Common myeloid progenitor, CD34-positive (primary cell): Measurements from ENCODE around the gene CRLF1. TPM values are rescaled to one million over a fixed set of nuclear protein-coding genes. Genes with fewer than 3 reads are reported as not detected.

Source experiments
- CTCF ChIA-PET: fragments of 350-600 bp; sonication (Branson Sonifier 250); formaldehyde crosslinking; loops from one replicate; lab custom pipeline; 2021; ENCODE audit warnings: antibody characterized with exemption; lab: Charles Lee
- POLR2A ChIA-PET: fragments of 350-600 bp; sonication (Branson Sonifier 250); formaldehyde crosslinking; loops from one replicate; lab custom pipeline; 2021; ENCODE audit warnings: antibody characterized with exemption; lab: Charles Lee
- DNase-seq, 3 donors: peaks; one replicate each; pipeline versions ENCODE4 v3.0.0 to v3.0.0-alpha.2; 2013
- H3K27ac ChIP-seq, 2 experiments: 1 replicate in 1 of 2; 2 replicates in 1 of 2; pipeline ENCODE4 v1.7.0; 2013; ENCODE audit warnings: inconsistent platforms in 2 of 2, low read length in 2 of 2, mild to moderate bottlenecking in 2 of 2, low read depth in 1 of 2, moderate library complexity in 1 of 2; ENCODE audit not compliant: severe bottlenecking in 2 of 2, insufficient read depth in 1 of 2, poor library complexity in 1 of 2
- H3K27me3 ChIP-seq, 5 experiments: replicated peaks in 2 of 5; 1 replicate in 3 of 5; 2 replicates in 2 of 5; pipeline versions ENCODE4 v1.6.1 to v1.7.0; 2013; ENCODE audit warnings: low read length in 4 of 5, mild to moderate bottlenecking in 2 of 5, moderate library complexity in 2 of 5, inconsistent platforms in 1 of 5; ENCODE audit not compliant: insufficient read depth in 5 of 5, control insufficient read depth in 4 of 5
- H3K36me3 ChIP-seq, 4 experiments: 1 replicate in 2 of 4; 2 replicates in 2 of 4; pipeline versions ENCODE4 v1.6.1 to v1.7.0; 2013; ENCODE audit warnings: low read length in 3 of 4, control low read depth in 1 of 4, mild to moderate bottlenecking in 1 of 4; ENCODE audit not compliant: control insufficient read depth in 4 of 4, insufficient read depth in 4 of 4
- H3K4me1 ChIP-seq, 4 experiments: 1 replicate in 3 of 4; 2 replicates in 1 of 4; pipeline versions ENCODE4 v1.6.1 to v1.7.1; 2013; ENCODE audit warnings: low read length in 3 of 4, mild to moderate bottlenecking in 3 of 4, control low read depth in 1 of 4, inconsistent platforms in 1 of 4, moderate library complexity in 1 of 4; ENCODE audit not compliant: control insufficient read depth in 4 of 4, insufficient read depth in 4 of 4; ENCODE audit errors: control extremely low read depth in 1 of 4
- H3K4me3 ChIP-seq, 7 experiments: 1 replicate in 4 of 7; 2 replicates in 3 of 7; pipeline versions ENCODE4 v1.5.1 to v1.7.0; 2013; ENCODE audit warnings: mild to moderate bottlenecking in 7 of 7, low read length in 6 of 7, moderate library complexity in 6 of 7, inconsistent platforms in 2 of 7, low read depth in 2 of 7, control low read depth in 1 of 7; ENCODE audit not compliant: insufficient read depth in 4 of 7, control insufficient read depth in 1 of 7; ENCODE audit errors: extremely low read depth in 1 of 7
- H3K9me3 ChIP-seq, 5 experiments: 1 replicate in 4 of 5; 2 replicates in 1 of 5; pipeline versions ENCODE4 v1.6.1 to v1.7.1; 2013; ENCODE audit warnings: low read length in 4 of 5, mild to moderate bottlenecking in 2 of 5, inconsistent platforms in 1 of 5, low read depth in 1 of 5, moderate library complexity in 1 of 5; ENCODE audit not compliant: control insufficient read depth in 4 of 5, insufficient read depth in 2 of 5; ENCODE audit errors: control extremely low read depth in 1 of 5
- WGBS: methylation state at CpG from one replicate; pipeline ENCODE4 v1.1.5; 2013; ENCODE audit not compliant: insufficient coverage; 5-methylcytosine and 5-hydroxymethylcytosine counted together
- polyA plus RNA-seq: library from polyadenylated mRNA; unstranded; fragments of 120-200 nt; gene quantifications from one replicate; pipeline ENCODE4 v1.2.1, GENCODE V29; 2013

CRLF1 gene, protein sequence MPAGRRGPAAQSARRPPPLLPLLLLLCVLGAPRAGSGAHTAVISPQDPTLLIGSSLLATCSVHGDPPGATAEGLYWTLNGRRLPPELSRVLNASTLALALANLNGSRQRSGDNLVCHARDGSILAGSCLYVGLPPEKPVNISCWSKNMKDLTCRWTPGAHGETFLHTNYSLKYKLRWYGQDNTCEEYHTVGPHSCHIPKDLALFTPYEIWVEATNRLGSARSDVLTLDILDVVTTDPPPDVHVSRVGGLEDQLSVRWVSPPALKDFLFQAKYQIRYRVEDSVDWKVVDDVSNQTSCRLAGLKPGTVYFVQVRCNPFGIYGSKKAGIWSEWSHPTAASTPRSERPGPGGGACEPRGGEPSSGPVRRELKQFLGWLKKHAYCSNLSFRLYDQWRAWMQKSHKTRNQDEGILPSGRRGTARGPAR
- 2.4 TPM for polyA plus RNA-seq

- under 1% methylated on average over 68 of the region's 116 CpGs for WGBS
Observed at GRCh38 chr19:18606281-18607225, at the start of gene CRLF1. CRLF1 (minus strand) TSS chr19:18606799; CDS start chr19:18606656, 143 bp downstream.

GRCh38 chr19:18655173-18655844 is 48.7 kb upstream of the CRLF1 start:
- H3K27ac ChIP-seq: no peak overlapping the region
- CTCF ChIA-PET: interaction anchor here (1.0 kb wide), 1 partner anchor 21 kb away, joined by 5 read pairs; no protein-coding TSS in a partner anchor
- no peaks in the 10 kb centered on the region for H3K9me3 ChIP-seq
- POLR2A ChIA-PET: no interaction called here
- peaks cover 0 to 5% (median 0%) of the 10 kb centered on the region in 4 experiments for H3K36me3 ChIP-seq
- no peak for DNase-seq
- no peak overlapping the region for H3K4me3 ChIP-seq
- over 99% methylated on average over 13 of the region's 13 CpGs for WGBS
- H3K27me3 ChIP-seq: no peaks in the 10 kb centered on the region
- H3K4me1 ChIP-seq: peaks cover 3 to 28% (median 16%) of the 10 kb centered on the region in 4 experiments

More at GRCh38 chr19:18606281-18607225, at the start of gene CRLF1:
- Histone ChIP-seq H3K27me3 (peaks cover 9 to 96% (median 50%) of the 10 kb centered on the region in 5 experiments), H3K4me3 (peak within 1 kb of the TSS in 1 of 7 experiments; percentile 2), H3K36me3 (no peaks in the 10 kb centered on the region), H3K27ac (no peak within 1 kb of the TSS), H3K9me3 (no peaks in the 10 kb centered on the region), H3K4me1 (peaks cover 0 to 31% (median 17%) of the 10 kb centered on the region in 4 experiments)
- ChIA-PET POLR2A (no interaction called here), CTCF (no interaction called here)
- DNase-seq: no peak

DNA sequence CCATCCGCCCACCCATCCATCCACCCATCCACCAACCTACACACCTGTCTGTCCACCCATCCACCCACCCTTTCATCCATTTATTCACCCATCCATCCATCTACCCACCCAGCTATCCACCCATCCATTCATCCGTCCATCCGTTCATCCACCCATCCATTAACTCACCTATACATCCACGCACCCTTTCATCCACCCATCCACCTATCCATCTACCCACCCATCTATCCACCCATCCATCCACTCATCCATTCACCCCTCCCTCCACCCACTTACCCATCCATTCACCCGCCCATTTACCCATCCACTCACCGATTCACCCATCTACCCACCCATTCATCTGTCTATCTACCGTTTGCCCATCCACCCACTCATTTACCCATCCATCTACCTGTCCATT is 47.9 kb upstream of the CRLF1 start:
- Histone ChIP-seq H3K27ac (no peak overlapping the region), H3K36me3 (peaks cover 0 to 5% (median 0%) of the 10 kb centered on the region in 4 experiments), H3K9me3 (no peaks in the 10 kb centered on the region), H3K4me3 (no peak overlapping the region), H3K27me3 (no peaks in the 10 kb centered on the region), H3K4me1 (peaks cover 3 to 32% (median 22%) of the 10 kb centered on the region in 4 experiments)
- DNase-seq: no peak
- POLR2A ChIA-PET: interaction anchor here (0.6 kb wide), 1 partner anchor 299 kb away, joined by 3 read pairs; no protein-coding TSS in a partner anchor
- WGBS: 96% methylated on average over 7 of the region's 7 CpGs
- CTCF ChIA-PET: interaction anchor here (0.6 to 1.0 kb wide), 2 partner anchors 10 to 22 kb away, joined by 3 to 5 read pairs; no protein-coding TSS in a partner anchor

DNA sequence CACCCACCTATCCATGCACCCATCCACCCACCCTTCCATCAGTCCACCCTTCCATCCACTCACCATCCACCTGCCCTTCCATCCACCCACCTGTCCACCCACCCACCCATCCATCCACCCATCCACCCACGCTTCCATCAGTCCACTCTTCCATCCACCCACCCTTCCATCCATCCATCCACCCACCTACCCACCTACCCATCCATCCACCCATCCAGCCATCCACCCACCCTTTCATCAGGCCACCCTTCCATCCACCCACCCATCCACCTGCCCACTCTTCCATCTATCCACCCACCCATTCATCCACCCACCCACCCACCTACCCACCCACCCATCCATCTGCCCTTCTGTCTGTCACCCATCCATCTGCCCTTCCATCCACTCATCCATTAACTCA is 47.3 kb upstream of the CRLF1 start:
- POLR2A ChIA-PET: no interaction called here

DNA sequence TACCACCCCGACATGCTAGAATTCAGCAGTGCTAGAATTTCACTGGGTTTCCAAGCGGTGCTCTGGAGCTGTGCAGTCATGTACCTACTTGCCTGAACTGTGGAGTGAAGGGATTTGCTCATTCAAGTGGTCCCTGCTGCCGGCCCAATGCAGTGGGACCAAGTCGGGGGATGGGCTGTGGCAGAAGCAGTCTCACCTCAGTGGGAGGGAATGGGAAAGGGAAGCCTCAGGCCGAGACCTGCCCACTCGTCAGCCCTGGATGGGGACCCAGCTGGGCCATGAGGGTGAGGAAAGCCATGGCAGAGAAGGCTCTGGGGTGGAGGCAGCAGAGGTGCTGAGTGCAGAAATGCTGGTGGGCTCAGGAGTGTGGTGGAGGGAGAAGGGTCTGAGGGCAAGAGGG is 45.1 kb upstream of the CRLF1 start:
- no peaks in the 10 kb centered on the region for H3K27me3 ChIP-seq
- peaks cover 0 to 5% (median under 1%) of the 10 kb centered on the region in 4 experiments for H3K36me3 ChIP-seq
- DNase-seq: no peak
- H3K4me3 ChIP-seq: no peak overlapping the region
- POLR2A ChIA-PET: no interaction called here
- WGBS: 98% methylated on average over 6 of the region's 6 CpGs
- CTCF ChIA-PET: no interaction called here
- no peaks in the 10 kb centered on the region for H3K9me3 ChIP-seq
- no peak overlapping the region for H3K27ac ChIP-seq
- peaks cover 0 to 38% (median 29%) of the 10 kb centered on the region in 4 experiments for H3K4me1 ChIP-seq

More for the DNA sequence above, 47.3 kb upstream of the CRLF1 start:
- WGBS: no CpG with 5 or more reads among the region's 1 CpG
- Histone ChIP-seq H3K36me3 (peaks cover 0 to 5% (median 0%) of the 10 kb centered on the region in 4 experiments), H3K9me3 (no peaks in the 10 kb centered on the region), H3K4me1 (peaks cover under 1 to 32% (median 22%) of the 10 kb centered on the region in 4 experiments), H3K4me3 (no peak overlapping the region), H3K27ac (no peak overlapping the region), H3K27me3 (no peaks in the 10 kb centered on the region)
- DNase-seq: no peak
- CTCF ChIA-PET: interaction anchor here (0.6 kb wide), 1 partner anchor 10 kb away, joined by 3 read pairs; no protein-coding TSS in a partner anchor

GRCh38 chr19:18651300-18651699 is 44.7 kb upstream of the CRLF1 start:
- POLR2A ChIA-PET: no interaction called here
- H3K36me3 ChIP-seq: peaks cover 0 to 5% (median under 1%) of the 10 kb centered on the region in 4 experiments
- 100% methylated on average over 1 of the region's 1 CpG for WGBS
- CTCF ChIA-PET: no interaction called here
- DNase-seq: no peak
- H3K9me3 ChIP-seq: no peaks in the 10 kb centered on the region
- no peak overlapping the region for H3K4me3 ChIP-seq
- H3K4me1 ChIP-seq: peaks cover 0 to 38% (median 29%) of the 10 kb centered on the region in 4 experiments
- no peak overlapping the region for H3K27ac ChIP-seq
- H3K27me3 ChIP-seq: no peaks in the 10 kb centered on the region
